ENCODE results near the gene ATP6V1A.

DNA sequence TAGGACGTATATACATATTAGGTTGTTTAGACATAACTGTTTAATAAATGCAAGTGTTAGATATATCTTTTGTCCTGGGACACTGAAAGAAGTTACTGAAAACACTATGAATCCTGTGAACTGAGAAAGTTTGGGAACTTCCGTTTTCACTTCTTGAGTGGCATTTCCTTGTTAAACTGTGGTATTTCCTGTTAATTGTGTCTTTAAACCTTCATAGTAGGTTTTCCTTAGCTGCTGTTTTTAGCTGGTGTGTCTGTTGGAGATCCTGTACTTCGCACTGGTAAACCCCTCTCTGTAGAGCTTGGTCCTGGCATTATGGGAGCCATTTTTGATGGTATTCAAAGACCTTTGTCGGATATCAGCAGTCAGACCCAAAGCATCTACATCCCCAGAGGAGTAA, 37.1 kb downstream of the ATP6V1A start:
- TF ChIP-seq, protein P1, sequence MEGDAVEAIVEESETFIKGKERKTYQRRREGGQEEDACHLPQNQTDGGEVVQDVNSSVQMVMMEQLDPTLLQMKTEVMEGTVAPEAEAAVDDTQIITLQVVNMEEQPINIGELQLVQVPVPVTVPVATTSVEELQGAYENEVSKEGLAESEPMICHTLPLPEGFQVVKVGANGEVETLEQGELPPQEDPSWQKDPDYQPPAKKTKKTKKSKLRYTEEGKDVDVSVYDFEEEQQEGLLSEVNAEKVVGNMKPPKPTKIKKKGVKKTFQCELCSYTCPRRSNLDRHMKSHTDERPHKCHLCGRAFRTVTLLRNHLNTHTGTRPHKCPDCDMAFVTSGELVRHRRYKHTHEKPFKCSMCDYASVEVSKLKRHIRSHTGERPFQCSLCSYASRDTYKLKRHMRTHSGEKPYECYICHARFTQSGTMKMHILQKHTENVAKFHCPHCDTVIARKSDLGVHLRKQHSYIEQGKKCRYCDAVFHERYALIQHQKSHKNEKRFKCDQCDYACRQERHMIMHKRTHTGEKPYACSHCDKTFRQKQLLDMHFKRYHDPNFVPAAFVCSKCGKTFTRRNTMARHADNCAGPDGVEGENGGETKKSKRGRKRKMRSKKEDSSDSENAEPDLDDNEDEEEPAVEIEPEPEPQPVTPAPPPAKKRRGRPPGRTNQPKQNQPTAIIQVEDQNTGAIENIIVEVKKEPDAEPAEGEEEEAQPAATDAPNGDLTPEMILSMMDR (IDR thresholded peaks at IDR 0.05) = no peak
- no peak for TF ChIP-seq POLR2A (IDR thresholded peaks at IDR 0.05)

Data from gastroesophageal sphincter (tissue), 3 donors.